ENCODE data around the gene GALNT9. TPM values are rescaled to one million over a fixed set of nuclear protein-coding genes. Genes with fewer than 3 reads are reported as not detected.
"Not testable (repeated sequence)": the region's sequence is repeated elsewhere in the genome, so short reads cannot be mapped to it uniquely, and the experiment has no call there.

The GALNT9 gene
- under 1 TPM in 1 of 2 donors, not detected in 1; 0.41 TPM for total RNA-seq

DNA sequence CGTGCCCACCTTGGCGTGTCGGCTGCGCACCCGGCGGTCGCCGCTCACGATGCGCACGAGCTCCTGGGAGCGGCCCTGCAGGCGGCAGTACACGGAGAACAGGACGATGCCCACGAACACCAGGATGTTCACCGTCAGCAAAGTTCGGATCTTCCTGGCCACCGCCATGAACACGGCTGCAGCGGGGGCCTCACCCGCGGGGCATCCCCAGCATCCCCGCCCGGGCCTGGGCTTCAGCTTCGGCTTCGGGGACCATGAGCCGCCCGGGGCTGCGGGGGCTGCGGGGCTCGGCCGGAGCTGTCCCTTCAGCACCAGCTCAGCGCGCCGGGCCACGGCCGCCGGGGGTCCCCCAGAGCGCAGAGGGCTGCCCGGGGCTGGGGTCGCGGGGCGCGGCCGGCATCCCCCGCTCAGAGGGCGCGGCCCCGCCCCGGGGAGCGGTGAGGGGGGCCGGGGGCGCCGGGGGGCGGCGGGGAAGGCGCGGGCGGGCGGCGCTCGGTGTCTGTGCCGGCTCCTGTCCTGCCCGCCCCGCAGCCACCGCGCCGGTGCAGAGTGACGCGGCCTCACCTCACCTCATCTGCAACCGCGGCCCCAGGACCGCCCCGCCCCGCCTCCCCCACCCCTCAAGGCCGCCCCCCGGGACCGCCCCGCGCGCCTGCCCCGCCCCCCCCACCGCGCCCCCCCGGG, at the start of gene GALNT9:
Gene GALNT9, minus strand, starts transcription at position 554 of the 684 bp plus-strand sequence. Its CDS starts 386 bp downstream, at position 168.
- Mint-ChIP-seq H3K36me3 (peaks cover 0 to 8% of the 10 kb centered on the region in 2 donors), H3K27ac (no peak within 1 kb of the TSS), H3K9me3 (peaks cover 5 to 6% of the 10 kb centered on the region in 2 donors)
- ATAC-seq (peak in 1 of 2 donors; percentile 23), DNase-seq (ENCODE audit: low spot score in 2 of 2) (no peak)

DNA sequence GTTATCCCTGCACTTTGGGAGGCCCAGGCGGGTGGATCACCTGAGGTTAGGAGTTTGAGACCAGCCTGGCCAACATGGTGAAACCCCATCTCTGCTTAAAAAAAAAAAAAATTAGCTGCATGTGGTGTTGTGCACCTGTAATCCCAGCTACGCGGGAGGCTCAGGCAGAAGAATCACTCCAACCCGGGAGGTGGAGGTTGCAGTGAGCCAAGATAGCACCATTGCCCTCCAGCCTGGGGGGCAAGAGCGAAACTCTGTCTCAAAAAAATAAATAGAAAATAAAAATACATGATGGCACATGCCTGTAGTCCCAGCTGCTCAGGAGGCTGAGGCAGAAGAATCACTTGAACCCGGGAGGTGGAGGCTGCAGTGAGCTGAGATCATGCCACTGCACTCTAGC, 49.7 kb upstream of the GALNT9 start:
- not testable (repeated sequence) for ATAC-seq; H3K9me3 Mint-ChIP-seq; H3K36me3 Mint-ChIP-seq; H3K27ac Mint-ChIP-seq; DNase-seq (ENCODE audit: low spot score in 2 of 2)

DNA sequence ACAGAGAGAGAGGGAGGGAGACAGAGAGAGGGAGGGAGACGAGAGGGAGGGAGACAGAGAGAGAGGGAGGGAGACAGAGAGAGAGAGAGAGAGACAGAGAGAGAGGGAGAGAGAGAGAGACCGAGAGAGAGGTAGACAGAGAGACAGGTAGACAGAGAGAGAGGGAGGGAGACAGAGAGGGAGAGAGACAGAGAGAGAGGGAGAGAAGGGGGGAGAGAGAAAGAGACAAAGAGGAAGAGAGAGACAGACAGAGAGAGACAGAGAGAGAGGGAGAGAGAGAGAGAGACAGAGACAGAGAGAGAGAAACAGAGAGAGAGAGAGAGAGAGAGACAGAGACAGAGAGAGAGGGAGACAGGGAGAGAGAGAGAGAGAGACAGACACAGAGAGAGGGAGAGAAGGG, 47.8 kb upstream of the GALNT9 start:
- ATAC-seq (no peak), DNase-seq (ENCODE audit: low spot score in 2 of 2) (no peak)
- Mint-ChIP-seq H3K36me3 (peaks cover 0 to 2% of the 10 kb centered on the region in 2 donors), H3K27ac (peak overlapping the region in 1 of 2 donors; percentile 65), H3K9me3 (no peaks in the 10 kb centered on the region)

DNA sequence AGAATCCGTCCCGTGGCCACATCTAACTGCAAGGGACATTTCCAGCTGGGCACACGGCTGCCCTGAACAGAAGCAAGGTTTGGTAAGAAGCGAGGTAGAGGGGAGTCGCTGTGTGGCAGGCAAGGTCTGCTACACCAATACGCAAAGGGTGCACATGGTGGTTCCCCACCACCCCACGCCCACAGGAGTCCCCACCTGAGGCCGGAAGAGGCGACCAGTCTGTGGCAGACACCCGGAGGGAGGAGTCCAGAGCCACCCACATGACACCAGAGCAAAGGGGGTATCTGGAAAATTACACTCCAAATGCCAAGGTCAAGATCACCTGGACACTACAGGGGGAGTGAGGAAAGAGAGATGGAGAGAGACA, 47.1 kb upstream of the GALNT9 start:
- H3K27ac Mint-ChIP-seq, result no peak overlapping the region
- H3K9me3 Mint-ChIP-seq, result no peaks in the 10 kb centered on the region
- no peak for ATAC-seq
- DNase-seq (ENCODE audit: low spot score in 2 of 2), result no peak
- peaks cover 0 to 6% of the 10 kb centered on the region in 2 donors for H3K36me3 Mint-ChIP-seq

DNA sequence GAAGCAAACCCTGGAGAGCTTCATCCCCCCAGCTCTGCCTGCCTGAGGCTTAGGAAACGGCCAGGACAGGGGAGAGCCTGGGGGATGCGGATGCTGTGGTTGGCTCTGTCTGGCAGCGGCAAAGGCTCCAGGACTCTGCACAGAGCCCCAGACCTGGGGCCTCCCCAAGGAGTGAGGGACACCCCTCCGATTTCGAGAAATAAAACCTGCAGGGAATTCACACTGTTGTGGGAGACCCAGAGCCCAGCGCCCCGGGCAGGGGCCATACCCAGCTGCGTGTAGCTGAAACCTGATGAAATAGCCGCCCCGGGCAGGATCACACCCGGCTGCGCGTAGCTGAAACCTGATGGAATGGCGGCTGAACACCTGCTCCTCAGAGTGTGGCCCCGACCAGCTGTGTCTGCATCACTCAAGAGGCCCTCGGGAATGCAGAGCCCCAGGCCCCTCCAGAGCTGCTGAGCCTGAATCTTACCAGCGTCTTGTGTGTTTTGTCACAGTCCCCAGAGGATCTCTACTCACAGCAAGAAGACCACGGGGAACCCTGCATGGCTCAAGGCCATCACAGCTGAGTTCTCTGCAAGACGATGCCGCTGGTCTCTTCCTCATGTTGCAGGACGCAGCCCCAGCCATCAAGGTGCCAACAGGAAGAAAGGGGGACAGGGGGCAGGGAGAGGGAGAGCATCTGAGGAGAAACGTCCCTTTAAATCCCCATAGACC, 46.5 kb upstream of the GALNT9 start:
- DNase-seq (ENCODE audit: low spot score in 2 of 2) (no peak), ATAC-seq (no peak)
- Mint-ChIP-seq H3K27ac (no peak overlapping the region), H3K9me3 (no peaks in the 10 kb centered on the region), H3K36me3 (peaks cover 0 to 11% of the 10 kb centered on the region in 2 donors)

DNA sequence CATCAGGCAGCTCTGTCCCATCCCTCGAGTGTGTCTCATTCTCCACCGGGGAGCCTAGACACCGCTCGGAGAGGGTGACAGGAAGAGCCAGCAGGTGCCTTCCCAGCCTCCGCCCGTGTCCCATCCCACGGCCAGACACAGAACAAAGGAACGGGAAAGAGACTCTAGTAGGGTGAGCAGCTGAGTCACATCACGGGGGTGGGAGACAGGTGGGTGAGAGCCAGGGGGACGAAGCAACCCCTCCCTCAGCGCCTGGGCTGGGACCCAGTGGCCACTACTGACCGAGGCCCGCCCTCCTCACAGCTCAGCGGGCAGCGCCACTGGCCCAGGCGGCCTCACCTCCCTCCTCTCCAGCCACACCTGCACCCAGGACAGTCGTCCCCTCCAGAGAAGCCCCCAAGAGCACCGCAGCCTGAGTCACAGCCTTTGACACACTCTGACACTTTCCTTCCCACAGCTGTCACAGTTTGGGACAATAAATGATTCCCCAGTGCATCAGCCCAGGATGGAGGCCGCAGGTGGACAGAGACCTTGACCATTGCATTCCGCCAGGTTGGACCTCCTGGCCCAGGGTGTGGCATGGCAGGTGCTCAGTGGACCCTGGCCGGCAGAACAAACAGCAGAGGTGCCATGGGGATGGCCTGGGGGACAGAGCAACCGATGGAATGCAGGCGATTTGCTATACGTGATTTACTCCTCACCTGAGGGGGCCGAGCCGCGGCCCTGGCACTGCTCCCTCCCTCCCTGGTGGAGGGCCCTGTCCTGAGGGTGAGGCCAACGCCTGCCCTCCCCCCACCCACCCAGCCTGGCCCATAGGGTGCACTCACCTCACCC, 45.4 kb upstream of the GALNT9 start:
- peaks cover 0 to 11% of the 10 kb centered on the region in 2 donors for H3K36me3 Mint-ChIP-seq
- no peak for ATAC-seq
- no peak for DNase-seq (ENCODE audit: low spot score in 2 of 2)
- H3K9me3 Mint-ChIP-seq, result no peaks in the 10 kb centered on the region
- H3K27ac Mint-ChIP-seq, result no peak overlapping the region

DNA sequence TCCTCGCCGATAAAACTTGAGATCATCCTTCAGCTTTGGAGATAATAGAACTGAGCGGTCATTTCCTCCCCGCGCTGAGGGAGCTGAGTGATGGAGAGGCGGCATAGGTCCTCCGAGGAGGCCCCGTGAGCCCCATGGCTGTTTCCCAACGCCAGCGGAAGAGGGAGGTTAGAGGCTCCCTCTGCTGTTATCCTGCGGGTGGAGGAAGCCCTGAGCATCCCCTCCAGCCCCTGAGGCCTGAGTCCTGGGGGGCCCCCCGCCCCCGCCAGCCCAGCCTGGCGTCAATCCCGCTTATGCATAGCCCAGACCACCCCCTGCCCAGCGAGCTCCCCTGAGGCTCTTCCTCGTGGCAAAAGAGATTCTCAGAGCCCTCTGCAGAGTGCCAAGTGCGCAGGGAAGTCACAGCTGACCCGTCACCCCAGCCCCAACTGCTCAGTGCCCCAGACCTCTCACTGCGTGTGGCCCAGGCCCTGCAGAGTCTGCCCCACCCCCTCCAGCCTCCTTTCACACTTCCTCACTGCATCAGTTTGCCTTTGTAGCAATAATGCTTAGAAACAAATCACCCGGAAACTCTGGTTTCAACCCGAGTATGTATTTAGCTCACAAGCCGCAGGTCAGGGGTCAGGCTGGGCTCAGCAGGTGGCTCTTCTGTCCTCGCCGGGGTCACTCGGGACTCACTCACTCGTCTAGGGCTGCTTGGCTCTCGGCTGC, 44.7 kb upstream of the GALNT9 start:
- peaks cover 0 to 11% of the 10 kb centered on the region in 2 donors for H3K36me3 Mint-ChIP-seq
- peak in 1 of 2 donors; percentile 25 for DNase-seq (ENCODE audit: low spot score in 2 of 2)
- no peak overlapping the region for H3K27ac Mint-ChIP-seq
- no peak for ATAC-seq
- H3K9me3 Mint-ChIP-seq, result no peaks in the 10 kb centered on the region

DNA sequence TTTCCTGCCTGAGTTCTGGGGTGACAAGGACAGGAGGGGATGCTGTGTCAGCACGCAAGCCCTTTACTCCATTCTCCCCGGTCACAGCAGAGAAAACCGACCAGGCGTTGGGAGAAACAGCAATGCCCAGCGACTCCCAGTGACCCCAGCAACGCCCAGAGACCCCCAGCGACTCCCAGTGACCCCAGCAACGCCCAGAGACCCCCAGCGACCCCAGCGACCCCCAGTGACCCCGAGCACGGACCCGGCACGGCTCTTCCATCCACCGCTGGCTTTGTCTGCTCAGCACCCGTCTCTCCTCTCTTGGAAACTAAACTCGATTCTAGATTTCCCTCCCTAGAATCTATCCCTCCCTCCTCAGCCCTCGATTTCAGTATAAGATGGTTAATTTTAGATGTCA, 38.5 kb upstream of the GALNT9 start:
- no peaks in the 10 kb centered on the region for H3K9me3 Mint-ChIP-seq
- peaks cover 0 to 11% of the 10 kb centered on the region in 2 donors for H3K36me3 Mint-ChIP-seq
- no peak overlapping the region for H3K27ac Mint-ChIP-seq
- ATAC-seq (no peak), DNase-seq (ENCODE audit: low spot score in 2 of 2) (no peak)

DNA sequence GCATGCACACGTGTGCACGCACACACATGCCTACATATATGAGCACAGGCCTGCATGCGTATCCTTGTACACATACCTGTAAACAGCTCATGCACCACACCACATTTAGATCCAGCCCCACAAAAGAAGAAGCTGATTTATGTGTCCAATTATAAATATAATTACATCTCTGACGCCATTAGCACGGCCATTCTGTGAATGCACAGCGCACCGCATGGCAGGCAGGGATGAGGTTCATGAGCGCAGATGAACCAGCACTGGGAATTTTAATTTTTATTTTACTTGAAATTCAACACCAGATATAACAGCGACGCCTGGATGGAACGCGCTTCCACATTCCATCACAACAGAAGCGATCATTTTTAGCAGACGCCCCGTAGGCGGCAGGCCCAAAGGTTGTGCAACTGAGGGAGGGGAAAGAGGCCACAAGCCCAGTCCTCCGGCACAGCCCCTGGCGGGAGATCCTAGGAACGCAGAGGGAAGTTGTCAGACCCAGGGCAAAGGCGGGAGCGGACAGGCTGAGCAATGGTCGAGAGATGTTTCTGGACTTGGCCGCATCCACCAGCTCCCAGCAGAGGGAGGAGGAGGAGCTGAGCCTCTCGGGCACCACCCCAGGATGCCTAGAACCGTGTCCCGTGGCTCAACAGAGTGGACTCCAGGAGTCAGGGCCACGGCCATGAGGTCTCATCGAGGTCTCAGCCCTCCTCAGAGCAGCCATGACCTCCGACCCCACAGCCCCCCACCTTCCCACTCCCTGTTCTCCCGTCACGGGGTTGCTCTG, 37.9 kb upstream of the GALNT9 start:
- H3K36me3 Mint-ChIP-seq, result peaks cover 0 to 10% of the 10 kb centered on the region in 2 donors
- no peaks in the 10 kb centered on the region for H3K9me3 Mint-ChIP-seq
- no peak for ATAC-seq
- no peak for DNase-seq (ENCODE audit: low spot score in 2 of 2)
- H3K27ac Mint-ChIP-seq, result no peak overlapping the region

DNA sequence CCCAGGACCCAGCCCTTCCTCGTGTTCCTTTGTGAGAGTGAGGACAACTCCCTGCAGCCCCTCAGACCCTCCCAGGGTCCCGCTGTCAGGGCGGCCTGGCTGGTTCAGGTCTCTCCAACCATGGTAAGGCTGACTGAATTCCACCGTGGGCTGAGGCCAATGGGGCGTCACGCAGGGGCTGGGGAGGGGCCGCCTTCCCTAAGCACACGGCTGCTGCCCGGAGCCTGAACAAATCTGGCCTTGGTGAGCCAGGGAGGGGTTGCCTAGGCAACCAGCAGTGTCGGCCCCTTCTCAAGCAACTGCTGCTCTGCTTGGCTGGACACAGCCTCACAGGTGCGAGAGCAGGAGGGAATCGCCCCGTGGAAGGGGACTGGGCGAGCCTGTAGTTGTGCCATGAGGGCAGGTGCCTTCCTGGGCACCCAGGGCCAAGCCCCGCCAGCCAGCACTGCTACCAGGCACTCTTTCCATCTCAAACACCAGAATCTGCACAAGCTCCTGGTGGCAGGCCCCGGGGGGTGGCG, 37.0 kb upstream of the GALNT9 start:
- H3K27ac Mint-ChIP-seq, result no peak overlapping the region
- no peak for DNase-seq (ENCODE audit: low spot score in 2 of 2)
- H3K9me3 Mint-ChIP-seq, result no peaks in the 10 kb centered on the region
- H3K36me3 Mint-ChIP-seq, result peaks cover 0 to 5% of the 10 kb centered on the region in 2 donors
- no peak for ATAC-seq

DNA sequence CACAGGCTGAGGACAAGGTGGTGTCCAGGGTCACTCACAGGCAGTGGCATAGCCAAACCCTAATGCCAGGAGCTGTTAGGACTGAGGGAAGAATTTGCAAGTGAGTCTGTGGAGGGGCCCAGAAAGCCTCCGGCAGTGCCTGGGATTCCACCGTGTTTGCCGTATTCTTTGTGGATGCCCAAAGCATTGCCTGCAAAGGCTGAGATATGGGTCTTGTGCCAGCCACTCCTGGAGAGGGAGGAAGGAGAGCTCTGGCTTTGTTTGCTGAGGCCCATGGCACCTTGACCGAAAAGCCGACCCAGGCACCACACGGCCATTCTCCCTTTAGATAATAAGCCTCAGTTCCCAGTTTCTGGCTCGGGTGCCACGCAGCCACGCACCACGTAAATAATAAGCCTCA, 35.8 kb upstream of the GALNT9 start:
- DNase-seq (ENCODE audit: low spot score in 2 of 2) (no peak), ATAC-seq (no peak)
- no peaks in the 10 kb centered on the region for H3K36me3 Mint-ChIP-seq
- H3K27ac Mint-ChIP-seq, result no peak overlapping the region
- H3K9me3 Mint-ChIP-seq, result no peaks in the 10 kb centered on the region

DNA sequence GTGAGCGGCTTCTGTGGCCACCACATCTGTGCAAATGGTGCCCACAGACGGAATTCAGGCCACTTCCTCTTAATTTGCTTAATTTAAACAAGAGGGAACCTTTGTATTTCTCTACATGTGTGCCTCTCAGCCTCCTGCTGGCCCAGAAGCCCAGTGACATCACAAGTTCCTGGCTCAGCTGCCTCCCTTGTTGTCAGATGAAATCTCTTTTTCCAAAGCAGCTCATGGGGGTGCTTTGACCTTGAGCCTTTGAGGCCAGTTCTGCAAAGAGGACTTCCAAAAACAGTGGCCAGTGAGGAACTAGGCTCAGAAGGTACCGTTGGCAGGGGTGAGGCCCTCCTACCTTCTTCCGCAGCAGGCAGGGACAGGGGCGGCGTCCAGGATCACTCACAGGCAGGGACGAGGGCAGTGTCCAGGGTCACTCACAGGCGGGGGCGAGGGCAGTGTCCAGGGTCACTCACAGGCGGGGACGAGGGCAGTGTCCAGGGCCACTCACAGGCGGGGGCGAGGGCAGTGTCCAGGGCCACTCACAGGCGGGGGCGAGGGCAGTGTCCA, 35.0 kb upstream of the GALNT9 start:
- no peak for ATAC-seq
- DNase-seq (ENCODE audit: low spot score in 2 of 2), result no peak
- Mint-ChIP-seq H3K9me3 (peaks cover 0 to 4% of the 10 kb centered on the region in 2 donors), H3K36me3 (peaks cover 0 to 6% of the 10 kb centered on the region in 2 donors), H3K27ac (no peak overlapping the region)

DNA sequence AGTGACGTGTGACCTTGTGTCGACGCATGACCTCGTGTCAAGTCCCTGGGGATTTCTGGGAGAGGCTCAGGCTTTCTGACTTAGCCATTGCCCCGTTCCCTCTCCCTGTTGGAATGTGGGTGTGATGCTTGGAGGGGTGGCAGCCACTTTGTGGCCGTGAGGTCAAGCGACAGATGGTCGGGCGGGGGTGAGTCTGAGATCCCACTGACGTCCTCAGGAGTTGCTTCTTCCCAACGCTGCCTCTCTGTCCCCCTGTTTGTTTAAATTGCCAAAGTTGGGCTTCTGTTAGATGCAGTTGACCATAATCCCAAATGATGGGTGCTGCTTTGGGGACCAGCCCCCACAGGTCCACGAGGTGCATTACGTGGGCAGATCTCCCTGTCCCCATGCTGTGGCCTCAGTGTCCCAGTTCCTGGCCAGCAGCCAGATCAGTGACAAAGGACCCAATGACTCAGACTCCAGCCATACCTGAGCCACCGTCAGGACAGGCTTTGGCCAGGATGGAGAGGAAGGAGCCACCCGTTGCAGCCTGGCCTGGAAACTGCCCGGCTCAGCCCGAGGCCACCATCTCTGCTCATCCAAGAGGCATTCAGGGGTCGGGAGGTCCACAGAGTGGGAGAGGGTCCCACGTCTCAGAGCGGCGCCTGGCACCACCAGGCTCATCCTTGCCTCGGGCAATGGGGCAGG, 34.4 kb upstream of the GALNT9 start:
- ATAC-seq (no peak), DNase-seq (ENCODE audit: low spot score in 2 of 2) (no peak)
- Mint-ChIP-seq H3K9me3 (peaks cover 0 to 4% of the 10 kb centered on the region in 2 donors), H3K27ac (no peak overlapping the region), H3K36me3 (peaks cover 0 to 6% of the 10 kb centered on the region in 2 donors)

DNA sequence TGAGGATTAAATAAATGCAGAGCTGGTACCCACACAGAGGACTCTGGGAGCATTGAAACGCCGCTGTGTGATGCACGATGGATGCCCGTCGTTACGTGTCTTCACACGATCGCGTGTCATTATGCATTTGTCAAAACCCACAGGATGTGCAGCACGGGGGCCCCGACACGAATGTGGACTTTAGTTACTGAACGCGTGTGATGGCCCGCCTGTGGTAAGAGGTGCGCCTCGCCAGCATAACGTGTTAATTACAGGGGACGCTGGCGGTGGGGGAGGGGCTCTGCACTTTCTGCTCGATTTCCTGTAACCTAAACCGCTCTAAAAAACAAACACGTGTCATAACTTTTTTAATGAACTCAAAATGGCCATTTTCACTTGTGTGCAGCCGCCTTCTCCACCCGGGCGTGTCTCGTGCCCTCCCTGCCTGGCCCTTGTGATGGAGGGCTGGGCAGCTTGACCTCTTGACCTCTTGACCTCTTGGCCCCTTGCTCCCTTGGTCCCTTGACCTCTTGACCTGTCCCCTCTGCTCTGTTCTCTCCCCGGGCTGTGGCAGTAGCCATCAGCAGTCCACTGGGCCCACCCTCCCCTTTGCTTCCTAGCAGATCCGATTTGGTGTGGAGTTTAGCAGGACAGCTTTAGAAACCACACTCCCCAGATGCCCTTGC, 33.7 kb upstream of the GALNT9 start:
- ATAC-seq (peak in 1 of 2 donors; percentile 28), DNase-seq (ENCODE audit: low spot score in 2 of 2) (no peak)
- Mint-ChIP-seq H3K9me3 (peaks cover 0 to 4% of the 10 kb centered on the region in 2 donors), H3K27ac (no peak overlapping the region), H3K36me3 (peaks cover 0 to 6% of the 10 kb centered on the region in 2 donors)

Measured in activated naive CD4-positive, alpha-beta T cell treated with anti-CD3 and anti-CD28 coated beads, Interleukin-2, amount 50 U/mL, for 72 hours (primary cell).